Activated CD4-positive, alpha-beta T cell treated with anti-CD3 and anti-CD28 coated beads, Interleukin-2, Interleukin-4, amounts not matched to agents 100 ng/mL and 50 ng/mL, durations not matched to agents 16 hours and 8 hours (primary cell): Measurements from ENCODE around the gene HOXC11.

Source experiments
- DNase-seq: peaks from one replicate; pipeline ENCODE4 v3.0.0-alpha.2; 2020; ENCODE audit warnings: low spot score

HOXC11 gene

GRCh38 chr12:53942467-53942997 lies 30.4 kb upstream of the HOXC11 start:
- DNase-seq, result no peak

GRCh38 chr12:53944209-53944608 lies 28.7 kb upstream of the HOXC11 start:
- no peak for DNase-seq

GRCh38 chr12:53944907-53945847 lies 27.7 kb upstream of the HOXC11 start:
- no peak for DNase-seq

GRCh38 chr12:53947743-53948142 lies 25.2 kb upstream of the HOXC11 start:
- DNase-seq, result no peak

GRCh38 chr12:53948650-53949593 lies 24.0 kb upstream of the HOXC11 start:
- no peak for DNase-seq

GRCh38 chr12:53949631-53950436 lies 23.1 kb upstream of the HOXC11 start:
- no peak for DNase-seq

- DNase-seq, result no peak
Observed at GRCh38 chr12:53950437-53950773, 22.5 kb upstream of the HOXC11 start.

- no peak for DNase-seq
Observed at GRCh38 chr12:53950789-53951576, 21.9 kb upstream of the HOXC11 start.

- no peak for DNase-seq
Observed at GRCh38 chr12:53951577-53952334, 21.2 kb upstream of the HOXC11 start.

- no peak for DNase-seq
Observed at GRCh38 chr12:53952335-53952694, 20.6 kb upstream of the HOXC11 start.

GRCh38 chr12:53952871-53953734 lies 19.8 kb upstream of the HOXC11 start:
- peak; percentile 12 for DNase-seq

GRCh38 chr12:53953831-53954693 lies 18.9 kb upstream of the HOXC11 start:
- DNase-seq, result no peak

GRCh38 chr12:53954694-53955035 lies 18.3 kb upstream of the HOXC11 start, which contains the start of gene HOXC12:
HOXC12 (plus strand) TSS chr12:53954903; CDS start chr12:53954930, 27 bp downstream.
- DNase-seq, result no peak

GRCh38 chr12:53955036-53955775 lies 17.7 kb upstream of the HOXC11 start:
- DNase-seq, result no peak

GRCh38 chr12:53955776-53956250 lies 17.1 kb upstream of the HOXC11 start:
- no peak for DNase-seq

GRCh38 chr12:53956251-53956887 lies 16.6 kb upstream of the HOXC11 start:
- DNase-seq, result no peak
